ENCODE results near the gene GRK1. TPM values are rescaled to one million over a fixed set of nuclear protein-coding genes. Genes with fewer than 3 reads are reported as not detected.

Gene GRK1
- total and polyA plus RNA-seq, 2 donors = 0.11 to 0.14 TPM

DNA sequence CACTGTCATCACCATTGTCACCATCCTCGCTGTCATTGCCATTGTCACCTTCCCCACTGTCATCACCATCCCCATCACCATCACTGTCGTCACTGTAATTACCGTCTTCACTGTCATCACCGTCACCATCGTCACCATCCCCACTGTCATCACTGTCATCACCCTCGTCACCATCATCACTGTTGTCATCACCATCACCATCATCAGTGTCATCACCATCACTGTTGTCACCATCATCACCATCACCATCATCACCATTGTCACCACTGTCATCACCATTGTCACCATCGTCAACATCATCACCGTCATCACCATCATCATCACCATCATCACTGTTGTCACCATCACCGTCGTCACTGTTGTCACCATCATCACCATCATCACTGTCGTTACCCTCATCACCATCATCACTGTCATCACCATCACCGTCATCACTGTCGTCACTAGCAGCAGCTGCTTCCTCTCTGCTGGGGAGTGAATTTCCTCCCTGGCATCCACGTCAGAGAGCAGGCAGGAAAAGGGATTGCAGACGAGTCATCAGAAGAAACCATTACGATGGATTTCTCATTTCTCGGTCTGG, 119.3 kb downstream of the GRK1 start:
- H3K4me3 ChIP-seq (ENCODE audit: low read length in 2 of 2) = no peak overlapping the region
- H3K9me3 ChIP-seq (ENCODE audit: control insufficient read depth in 2 of 2, insufficient read depth in 1 of 2, low read length in 1 of 2) = no peaks in the 10 kb centered on the region
- no peak overlapping the region for H3K27ac ChIP-seq (ENCODE audit: low read depth in 1 of 2, low read length in 1 of 2)
- WGBS = 82% methylated on average over 17 of the region's 17 CpGs
- H3K36me3 ChIP-seq (ENCODE audit: control insufficient read depth in 2 of 2, insufficient read depth in 2 of 2, low read length in 1 of 2) = no peaks in the 10 kb centered on the region
- peaks cover 0 to 3% of the 10 kb centered on the region in 2 donors for H3K27me3 ChIP-seq (ENCODE audit: control insufficient read depth in 2 of 2, insufficient read depth in 1 of 2, low read length in 1 of 2)
- no peaks in the 10 kb centered on the region for H3K4me1 ChIP-seq (ENCODE audit: control insufficient read depth in 2 of 2, insufficient read depth in 2 of 2, low read length in 2 of 2)
- no peak for DNase-seq (ENCODE audit: low read depth in 6 of 9, low spot score in 9 of 9)

Other genes with a start within 250 kb of the GRK1 start
- gene ADPRHL1, start 213.7 kb upstream of the GRK1 start, total RNA-seq = 1.2 TPM
- gene ADPRHL1, start 213.7 kb upstream of the GRK1 start, polyA plus RNA-seq = 1.6 TPM
- 9.8 TPM for gene DCUN1D2, start 176.5 kb upstream of the GRK1 start, total RNA-seq
- gene DCUN1D2, start 176.5 kb upstream of the GRK1 start, polyA plus RNA-seq = 22.5 TPM
- gene TFDP1, start 82.5 kb upstream of the GRK1 start, total RNA-seq = 46.3 TPM
- 30.0 TPM for gene TFDP1, start 82.5 kb upstream of the GRK1 start, polyA plus RNA-seq
- gene ATP4B, start 9.0 kb upstream of the GRK1 start, total RNA-seq = 0.38 TPM
- gene ATP4B, start 9.0 kb upstream of the GRK1 start, polyA plus RNA-seq = 0.34 TPM
- 0.61 TPM for gene TMEM255B, start 92.0 kb downstream of the GRK1 start, total RNA-seq
- gene TMEM255B, start 92.0 kb downstream of the GRK1 start, polyA plus RNA-seq = 7.2 TPM
- 36.5 TPM for gene GAS6, start 196.9 kb downstream of the GRK1 start, total RNA-seq
- 89.4 TPM for gene GAS6, start 196.9 kb downstream of the GRK1 start, polyA plus RNA-seq